CD4-positive, CD25-positive, alpha-beta regulatory T cell (primary cell): ENCODE measurements around the gene LONRF3. TPM values are rescaled to one million over a fixed set of nuclear protein-coding genes. Genes with fewer than 3 reads are reported as not detected.

Experiments
- ATAC-seq, 2 donors: fragments of 150-1000 bp; cut with Tn5 transposase; one replicate each; pipeline ENCODE4 v1.10.0; 2021; ENCODE audit warnings: low read depth in 2 of 2, moderate number of reproducible peaks in 2 of 2, moderate library complexity in 1 of 2
- DNase-seq, 3 donors: peaks; one replicate each; pipeline versions ENCODE4 v3.0.0 to v3.0.0-alpha.2; 2012 to 2022; ENCODE audit warnings: mixed read lengths in 1 of 3
- H3K27ac ChIP-seq: one replicate; pipeline ENCODE4 v1.7.0; 2013; ENCODE audit warnings: mild to moderate bottlenecking, low read length; ENCODE audit not compliant: insufficient read depth, poor library complexity, severe bottlenecking
- H3K27me3 ChIP-seq: one replicate; pipeline ENCODE4 v1.7.0; 2013; ENCODE audit warnings: low read length; ENCODE audit not compliant: control insufficient read depth, insufficient read depth
- H3K36me3 ChIP-seq: one replicate; pipeline ENCODE4 v1.7.0; 2013; ENCODE audit warnings: mild to moderate bottlenecking, low read length, moderate library complexity; ENCODE audit not compliant: control insufficient read depth, insufficient read depth
- H3K4me1 ChIP-seq: 2 replicates; pipeline ENCODE4 v1.7.0; 2013; ENCODE audit warnings: mild to moderate bottlenecking, low read length; ENCODE audit not compliant: insufficient read depth, control insufficient read depth, poor library complexity, severe bottlenecking
- H3K4me3 ChIP-seq: one replicate; pipeline ENCODE4 v1.7.0; 2013; ENCODE audit warnings: low read depth, mild to moderate bottlenecking, low read length, moderate library complexity
- H3K9me3 ChIP-seq, 2 experiments: 1 replicate in 1 of 2; 2 replicates in 1 of 2; pipeline ENCODE4 v1.7.0; 2013; ENCODE audit warnings: low read length in 2 of 2, mild to moderate bottlenecking in 1 of 2, moderate library complexity in 1 of 2; ENCODE audit not compliant: control insufficient read depth in 2 of 2
- H3K27ac Mint-ChIP-seq, 3 donors: one replicate each; pipeline ENCODE4 v1.8.0; 2020 to 2022; ENCODE audit warnings: mild to moderate bottlenecking in 3 of 3, mixed read lengths in 3 of 3, moderate library complexity in 2 of 3
- H3K27me3 Mint-ChIP-seq: one replicate; pipeline ENCODE4 v1.8.0; 2022; ENCODE audit warnings: mild to moderate bottlenecking, mixed read lengths
- H3K36me3 Mint-ChIP-seq: one replicate; pipeline ENCODE4 v1.8.0; 2020; ENCODE audit warnings: mixed read lengths
- H3K4me1 Mint-ChIP-seq, 4 donors: one replicate each; pipeline ENCODE4 v1.8.0; 2020 to 2022; ENCODE audit warnings: mixed read lengths in 4 of 4, mild to moderate bottlenecking in 1 of 4
- H3K4me3 Mint-ChIP-seq, 4 donors: one replicate each; pipeline ENCODE4 v1.8.0; 2020 to 2022; ENCODE audit warnings: mild to moderate bottlenecking in 4 of 4, mixed read lengths in 4 of 4, moderate library complexity in 3 of 4
- H3K9me3 Mint-ChIP-seq, 7 donors: one replicate each; pipeline ENCODE4 v1.8.0; 2020 to 2022; ENCODE audit warnings: mixed read lengths in 7 of 7, mild to moderate bottlenecking in 3 of 7, moderate library complexity in 2 of 7
- polyA plus RNA-seq, 4 donors: library from polyadenylated mRNA; unstranded; fragments of 300-500 nt; fragmentation: Illumina TruSeq; gene quantifications; one replicate each; pipeline ENCODE4 v1.2.3, GENCODE V29; 2021
- total RNA-seq: library from RNA; stranded (reverse); gene quantifications from one replicate; pipeline ENCODE4 v1.2.3, GENCODE V29; 2022

The LONRF3 gene
- total and polyA plus RNA-seq, 5 donors from 2014 or later: 1.2 to 5.3 (median 1.6) TPM

DNA sequence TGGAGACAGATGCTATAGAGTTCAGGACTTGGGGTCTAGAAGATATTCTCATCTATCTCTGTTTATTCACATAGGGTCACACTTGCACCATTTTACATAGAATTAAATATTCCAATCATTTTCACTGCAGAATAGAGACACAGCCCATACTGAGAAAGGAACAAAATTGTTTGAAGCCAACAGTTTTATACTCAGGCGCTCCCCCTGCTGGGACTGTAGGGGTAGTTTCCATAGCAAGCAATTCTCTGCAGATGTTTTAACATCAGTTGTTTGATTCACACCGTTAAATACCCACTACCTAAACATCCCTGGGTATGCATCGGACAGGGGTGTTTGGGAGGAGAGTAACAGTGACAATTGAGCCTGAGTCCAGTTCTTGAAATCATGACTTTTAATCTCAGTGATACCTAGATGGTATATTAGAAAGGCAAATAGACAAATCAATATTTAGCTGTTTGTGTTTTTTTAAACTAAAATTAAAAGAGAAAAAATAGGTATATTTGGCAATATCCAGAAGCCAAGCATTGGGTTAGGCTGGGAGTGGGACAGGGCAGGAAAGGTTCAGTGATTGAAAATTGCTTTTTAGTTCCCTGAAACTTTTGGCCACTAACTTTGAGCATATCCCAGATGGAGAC lies 33.8 kb downstream of the LONRF3 start:
- Histone ChIP-seq H3K4me1 (no peaks in the 10 kb centered on the region), H3K36me3 (no peaks in the 10 kb centered on the region), H3K27ac (no peak overlapping the region), H3K27me3 (no peaks in the 10 kb centered on the region), H3K4me3 (no peak overlapping the region), H3K9me3 (no peaks in the 10 kb centered on the region)
- peak in 2 of 3 donors; percentile 19 to 56 for DNase-seq
- H3K4me3 Mint-ChIP-seq: no peak overlapping the region
- no peaks in the 10 kb centered on the region for H3K36me3 Mint-ChIP-seq
- peaks cover 0 to 1% (median 0%) of the 10 kb centered on the region in 7 donors for H3K9me3 Mint-ChIP-seq
- H3K27ac Mint-ChIP-seq: no peak overlapping the region
- peak in 1 of 2 donors; percentile 52 for ATAC-seq
- no peaks in the 10 kb centered on the region for H3K27me3 Mint-ChIP-seq
- H3K4me1 Mint-ChIP-seq: peaks cover 0 to 9% (median 5%) of the 10 kb centered on the region in 4 donors

GRCh38 chrX:119009071-119009470 lies 34.7 kb downstream of the LONRF3 start:
- Mint-ChIP-seq H3K36me3 (no peaks in the 10 kb centered on the region), H3K4me3 (no peak overlapping the region), H3K9me3 (peaks cover 0 to 1% (median 0%) of the 10 kb centered on the region in 7 donors), H3K4me1 (peaks cover 0 to 9% (median 5%) of the 10 kb centered on the region in 4 donors), H3K27me3 (no peaks in the 10 kb centered on the region), H3K27ac (no peak overlapping the region)
- Histone ChIP-seq H3K27ac (no peak overlapping the region), H3K4me3 (no peak overlapping the region), H3K4me1 (no peaks in the 10 kb centered on the region), H3K36me3 (peaks cover 5% of the 10 kb centered on the region), H3K27me3 (no peaks in the 10 kb centered on the region), H3K9me3 (no peaks in the 10 kb centered on the region)
- ATAC-seq: no peak
- DNase-seq: no peak

DNA sequence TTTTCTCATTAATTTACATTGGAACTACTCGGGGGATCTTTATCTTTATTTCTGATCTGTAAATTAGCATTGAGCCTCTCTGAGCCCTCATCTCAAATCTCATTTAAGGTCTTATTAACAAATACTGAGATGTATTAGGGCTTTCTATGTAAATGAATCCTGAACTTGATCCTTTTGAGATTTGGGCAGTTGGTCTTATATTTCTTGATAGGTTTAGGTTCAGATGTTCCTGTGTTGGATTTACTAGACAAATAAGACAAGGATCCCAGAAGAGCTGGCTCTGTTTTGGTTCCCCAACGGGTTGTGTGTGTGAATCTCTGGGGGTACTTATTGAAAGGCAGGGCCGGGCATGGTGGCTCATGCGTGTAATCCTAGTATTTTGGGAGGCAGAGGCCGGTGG lies 36.1 kb downstream of the LONRF3 start:
- Histone ChIP-seq H3K4me1 (no peaks in the 10 kb centered on the region), H3K9me3 (no peaks in the 10 kb centered on the region), H3K4me3 (no peak overlapping the region), H3K27me3 (no peaks in the 10 kb centered on the region), H3K27ac (no peak overlapping the region), H3K36me3 (peaks cover 8% of the 10 kb centered on the region)
- Mint-ChIP-seq H3K4me1 (peaks cover 0 to 2% (median under 1%) of the 10 kb centered on the region in 4 donors), H3K27ac (no peak overlapping the region), H3K36me3 (no peaks in the 10 kb centered on the region), H3K4me3 (no peak overlapping the region), H3K9me3 (peaks cover 0 to 1% (median 0%) of the 10 kb centered on the region in 7 donors), H3K27me3 (no peaks in the 10 kb centered on the region)
- DNase-seq (no peak), ATAC-seq (no peak)

DNA sequence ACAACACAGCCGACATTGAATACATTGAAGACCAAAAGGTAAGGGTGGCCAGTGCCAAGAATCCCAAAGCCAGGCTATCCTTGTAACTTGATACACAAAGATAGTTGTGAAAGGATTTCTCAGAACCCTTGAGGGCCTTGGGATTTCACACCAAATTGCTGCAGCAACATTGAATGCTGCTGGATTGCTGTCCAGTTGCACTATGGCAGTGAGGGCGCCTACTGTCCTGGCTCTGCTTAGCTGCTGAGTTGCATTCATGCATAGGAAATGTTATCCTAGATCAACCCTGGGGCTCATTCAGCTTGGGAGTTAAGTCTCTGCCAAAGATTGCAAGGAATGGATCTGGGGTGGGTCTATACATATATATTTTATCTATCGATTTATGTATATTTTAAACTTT lies 38.7 kb downstream of the LONRF3 start:
- Histone ChIP-seq H3K4me1 (no peaks in the 10 kb centered on the region), H3K27ac (no peak overlapping the region), H3K27me3 (no peaks in the 10 kb centered on the region), H3K36me3 (peaks cover 14% of the 10 kb centered on the region), H3K9me3 (no peaks in the 10 kb centered on the region), H3K4me3 (no peak overlapping the region)
- H3K4me3 Mint-ChIP-seq: no peak overlapping the region
- ATAC-seq (no peak), DNase-seq (no peak)
- no peak overlapping the region for H3K27ac Mint-ChIP-seq
- no peaks in the 10 kb centered on the region for H3K27me3 Mint-ChIP-seq
- H3K4me1 Mint-ChIP-seq: peaks cover 0 to 2% (median 0%) of the 10 kb centered on the region in 4 donors
- H3K9me3 Mint-ChIP-seq: peaks cover 0 to 4% (median 0%) of the 10 kb centered on the region in 7 donors
- H3K36me3 Mint-ChIP-seq: no peaks in the 10 kb centered on the region

GRCh38 chrX:119015407-119016237 lies 41.2 kb downstream of the LONRF3 start:
- peaks cover 0 to 4% (median 0%) of the 10 kb centered on the region in 7 donors for H3K9me3 Mint-ChIP-seq
- ATAC-seq (peak in 1 of 2 donors; percentile 37), DNase-seq (no peak)
- H3K27ac ChIP-seq: no peak overlapping the region
- peaks cover 14% of the 10 kb centered on the region for H3K36me3 ChIP-seq
- no peaks in the 10 kb centered on the region for H3K4me1 ChIP-seq
- H3K4me1 Mint-ChIP-seq: peaks cover 0 to 2% (median 0%) of the 10 kb centered on the region in 4 donors
- no peak overlapping the region for H3K4me3 ChIP-seq
- peak overlapping the region in 1 of 4 donors; percentile 15 for H3K4me3 Mint-ChIP-seq
- no peak overlapping the region for H3K27ac Mint-ChIP-seq
- H3K27me3 Mint-ChIP-seq: no peaks in the 10 kb centered on the region
- no peaks in the 10 kb centered on the region for H3K9me3 ChIP-seq
- H3K36me3 Mint-ChIP-seq: no peaks in the 10 kb centered on the region
- no peaks in the 10 kb centered on the region for H3K27me3 ChIP-seq

- H3K9me3 ChIP-seq: no peaks in the 10 kb centered on the region
- H3K9me3 Mint-ChIP-seq: peaks cover 0 to 2% (median 0%) of the 10 kb centered on the region in 7 donors
- no peak overlapping the region for H3K27ac Mint-ChIP-seq
- H3K4me3 Mint-ChIP-seq: no peak overlapping the region
- H3K27me3 ChIP-seq: no peaks in the 10 kb centered on the region
- H3K27ac ChIP-seq: no peak overlapping the region
- H3K27me3 Mint-ChIP-seq: no peaks in the 10 kb centered on the region
- ATAC-seq: no peak
- no peaks in the 10 kb centered on the region for H3K4me1 ChIP-seq
- H3K4me3 ChIP-seq: no peak overlapping the region
- H3K36me3 ChIP-seq: peaks cover 14% of the 10 kb centered on the region
- no peaks in the 10 kb centered on the region for H3K36me3 Mint-ChIP-seq
- no peak for DNase-seq
- peaks cover 0 to 2% (median 0%) of the 10 kb centered on the region in 4 donors for H3K4me1 Mint-ChIP-seq
Measured at GRCh38 chrX:119017077-119017476, 42.7 kb downstream of the LONRF3 start.

- Histone ChIP-seq H3K27ac (no peak overlapping the region), H3K4me1 (no peaks in the 10 kb centered on the region), H3K9me3 (no peaks in the 10 kb centered on the region), H3K4me3 (no peak overlapping the region), H3K36me3 (no peaks in the 10 kb centered on the region), H3K27me3 (no peaks in the 10 kb centered on the region)
- Mint-ChIP-seq H3K4me1 (no peaks in the 10 kb centered on the region), H3K27ac (no peak overlapping the region), H3K9me3 (peaks cover 0 to 4% (median 0%) of the 10 kb centered on the region in 7 donors), H3K4me3 (no peak overlapping the region), H3K36me3 (no peaks in the 10 kb centered on the region), H3K27me3 (no peaks in the 10 kb centered on the region)
- no peak for ATAC-seq
- DNase-seq: no peak
Measured at GRCh38 chrX:119025900-119026299, 51.5 kb downstream of the LONRF3 start.
